ENCODE measurements around the gene DACT3. TPM values are rescaled to one million over a fixed set of nuclear protein-coding genes. Genes with fewer than 3 reads are reported as not detected.

The DACT3 gene
- total and polyA plus RNA-seq, 8 donors = 6.1 to 29.9 (median 10.4) TPM

GRCh38 chr19:46650445-46650844 lies 10.5 kb downstream of the DACT3 start:
- Histone ChIP-seq H3K9me3 (peaks cover 0 to 14% (median 3%) of the 10 kb centered on the region in 4 donors), H3K36me3 (peaks cover 0 to 21% (median 5%) of the 10 kb centered on the region in 4 donors), H3K27me3 (peaks cover 0 to 83% (median 33%) of the 10 kb centered on the region in 3 donors), H3K4me3 (no peak overlapping the region), H3K4me1 (peaks cover 0 to 31% (median 10%) of the 10 kb centered on the region in 4 donors), H3K27ac (no peak overlapping the region)
- no peak for TF ChIP-seq POLR2A (IDR thresholded peaks at IDR 0.05)
- TF ChIP-seq CTCF (IDR thresholded peaks at IDR 0.05) = no peak
- TF ChIP-seq EP300 (IDR thresholded peaks at IDR 0.05) = no peak
- DNase-seq = no peak
- intact Hi-C loops (cut with DNase I; ENCODE audit: low total_unique reads) = no loop called here
- 82 to 87% (median 84%) methylated on average over 7 of the region's 7 CpGs for WGBS, 5 donors

- Histone ChIP-seq H3K27ac (peak overlapping the region in 1 of 5 donors; percentile 18), H3K9me3 (peaks cover 0 to 14% (median 3%) of the 10 kb centered on the region in 4 donors), H3K4me1 (peaks cover 0 to 32% (median 7%) of the 10 kb centered on the region in 4 donors), H3K27me3 (peaks cover 0 to 77% (median 33%) of the 10 kb centered on the region in 3 donors), H3K36me3 (peaks cover 0 to 21% (median 5%) of the 10 kb centered on the region in 4 donors), H3K4me3 (no peak overlapping the region)
- intact Hi-C loops (cut with DNase I; ENCODE audit: low total_unique reads) = no loop called here
- 25 to 68% (median 33%) methylated on average over 25 to 144 of the region's 144 CpGs for WGBS, 5 donors
- DNase-seq = no peak
- no peak for TF ChIP-seq CTCF (IDR thresholded peaks at IDR 0.05)
- TF ChIP-seq POLR2AphosphoS5 (IDR thresholded peaks at IDR 0.05) = no peak
- no peak for TF ChIP-seq EP300 (IDR thresholded peaks at IDR 0.05)
- no peak for TF ChIP-seq POLR2A (IDR thresholded peaks at IDR 0.05)
Observed at GRCh38 chr19:46648961-46649960, 11.7 kb downstream of the DACT3 start.

- no peak for DNase-seq
- Histone ChIP-seq H3K27ac (peak overlapping the region in 1 of 5 donors; percentile 18), H3K4me3 (no peak overlapping the region), H3K27me3 (peaks cover 0 to 67% (median 33%) of the 10 kb centered on the region in 3 donors), H3K4me1 (peaks cover 0 to 22% (median 3%) of the 10 kb centered on the region in 4 donors), H3K9me3 (peaks cover 0 to 14% (median 3%) of the 10 kb centered on the region in 4 donors), H3K36me3 (peaks cover 0 to 21% (median 5%) of the 10 kb centered on the region in 4 donors)
- WGBS, 5 donors = 20 to 61% (median 34%) methylated on average over 46 to 63 of the region's 63 CpGs
- intact Hi-C loops (cut with DNase I; ENCODE audit: low total_unique reads) = no loop called here
- TF ChIP-seq POLR2A (IDR thresholded peaks at IDR 0.05) (no peak), EP300 (IDR thresholded peaks at IDR 0.05) (no peak), CTCF (IDR thresholded peaks at IDR 0.05) (no peak)
Observed at GRCh38 chr19:46648060-46648960, 12.7 kb downstream of the DACT3 start.

- peaks cover 0 to 51% (median 29%) of the 10 kb centered on the region in 3 donors for H3K27me3 ChIP-seq
- WGBS, 5 donors = 71 to 78% (median 73%) methylated on average over 3 of the region's 3 CpGs
- H3K4me1 ChIP-seq = peaks cover 0 to 21% (median 0%) of the 10 kb centered on the region in 4 donors
- H3K27ac ChIP-seq = peak overlapping the region in 1 of 5 donors; percentile 10
- DNase-seq = no peak
- intact Hi-C loops (cut with DNase I; ENCODE audit: low total_unique reads) = no loop called here
- peaks cover 0 to 14% (median 5%) of the 10 kb centered on the region in 4 donors for H3K36me3 ChIP-seq
- no peak overlapping the region for H3K4me3 ChIP-seq
- no peak for TF ChIP-seq CTCF (IDR thresholded peaks at IDR 0.05)
- TF ChIP-seq POLR2AphosphoS5 (IDR thresholded peaks at IDR 0.05) = no peak
- TF ChIP-seq POLR2A (IDR thresholded peaks at IDR 0.05) = no peak
- no peak for TF ChIP-seq EP300 (IDR thresholded peaks at IDR 0.05)
- H3K9me3 ChIP-seq = peaks cover 0 to 14% (median 3%) of the 10 kb centered on the region in 4 donors
Observed at GRCh38 chr19:46646402-46646801, 14.6 kb downstream of the DACT3 start.

Data from stomach (tissue), 9 donors.